Measurements from ENCODE around the gene RFT1.
"Not testable (repeated sequence)": the region's sequence is repeated elsewhere in the genome, so short reads cannot be mapped to it uniquely, and the experiment has no call there.

Gene RFT1

DNA sequence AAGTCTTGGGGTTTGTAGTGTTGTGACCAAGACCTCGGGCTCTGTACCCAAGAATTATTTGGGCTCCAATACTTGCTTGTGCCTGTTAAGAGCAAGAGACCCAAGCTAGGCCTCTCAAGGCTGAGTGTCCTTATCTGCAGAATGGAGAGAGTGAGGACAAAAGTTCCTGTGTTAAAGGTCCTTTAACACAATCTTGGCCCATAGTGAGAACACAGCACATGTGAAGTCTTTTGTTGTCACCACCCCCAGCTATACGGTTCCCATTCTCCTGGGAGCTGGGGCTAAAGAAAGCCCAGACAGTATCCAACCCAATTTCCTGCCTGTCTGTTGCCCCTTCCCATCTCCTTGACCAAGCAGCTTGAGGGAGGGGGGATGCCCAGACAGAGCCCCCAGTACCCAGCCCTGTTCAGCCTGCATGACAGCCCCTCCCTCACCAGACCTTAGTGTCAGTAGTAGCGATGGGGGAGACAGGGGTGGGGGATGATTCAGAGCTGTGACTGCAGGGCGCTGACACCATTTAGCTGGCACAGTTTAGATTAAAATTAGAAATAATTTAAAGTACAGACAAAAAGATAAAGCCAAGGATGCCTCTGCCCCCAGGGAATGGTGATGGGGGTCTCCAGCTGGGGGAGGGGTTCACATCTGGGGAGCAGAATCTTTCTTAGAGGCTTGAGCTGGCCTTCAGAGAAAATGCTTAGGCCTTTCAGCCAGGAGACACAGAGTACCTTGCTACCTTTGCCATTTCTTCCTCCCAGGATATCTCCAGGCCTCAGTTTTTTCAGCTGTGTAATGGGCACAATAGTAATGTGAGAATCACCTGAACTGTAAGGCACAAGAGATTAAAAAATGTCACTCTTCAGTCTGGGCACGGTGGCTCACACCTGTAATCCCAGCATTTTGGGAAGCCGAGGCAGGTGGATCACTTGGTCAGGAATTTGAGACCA is 33.5 kb upstream of the RFT1 start:
- peak in 1 of 56 donors; percentile 22 for DNase-seq

GRCh38 chr3:53162672-53163443 is 32.6 kb upstream of the RFT1 start:
- peak in 15 of 56 donors; percentile 15 to 52 (median 31) for DNase-seq

DNA sequence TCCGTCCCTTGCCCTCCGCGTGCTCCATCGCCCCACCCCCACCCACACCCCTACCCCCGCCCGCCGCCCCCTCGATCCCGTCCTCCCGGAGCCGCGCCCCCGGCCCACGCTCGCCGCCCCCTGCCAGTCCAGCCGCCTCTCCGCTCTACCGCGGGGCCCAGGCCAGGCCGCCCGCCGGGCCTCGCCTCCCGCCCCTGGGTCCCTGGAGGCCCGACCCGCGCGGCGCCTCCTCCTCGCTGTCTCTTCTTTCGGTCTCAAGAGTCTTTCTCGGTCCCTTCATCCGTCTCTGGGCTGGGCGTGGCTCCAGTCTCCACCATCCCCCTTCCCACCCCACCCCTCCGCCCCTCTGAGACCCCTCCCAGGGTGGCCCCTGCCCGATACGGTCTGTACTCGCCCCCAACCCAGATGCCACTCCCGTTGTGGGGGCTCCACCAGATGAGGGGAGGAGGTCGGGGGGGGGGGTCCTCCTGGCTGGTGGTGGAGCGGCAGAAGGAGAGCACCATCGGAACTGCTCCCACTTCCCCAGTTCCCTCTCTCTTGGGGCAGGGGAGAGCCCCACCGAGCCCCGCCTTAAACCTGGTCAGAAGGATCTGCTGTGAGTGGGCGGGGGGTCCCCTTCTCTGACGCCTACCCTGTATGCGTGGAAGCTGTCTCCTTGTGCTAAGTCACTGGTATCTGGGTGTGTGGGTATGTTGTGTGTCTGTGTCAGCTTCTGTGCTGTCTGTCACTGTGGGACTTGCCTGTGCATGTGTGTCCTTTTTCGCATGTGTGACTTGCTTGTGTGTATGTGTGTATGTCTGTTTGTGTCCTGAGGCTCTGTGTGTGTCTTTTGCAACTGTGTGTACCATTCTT is 31.8 kb upstream of the RFT1 start:
- peak in 14 of 56 donors; percentile 11 to 71 (median 28) for DNase-seq

- DNase-seq = no peak
Measured at GRCh38 chr3:53161450-53161819, 31.2 kb upstream of the RFT1 start.

GRCh38 chr3:53160660-53161449 is 30.6 kb upstream of the RFT1 start, which contains the start of gene PRKCD:
Gene PRKCD (plus strand): TSS chr3:53161209. CDS start chr3:53178423, 17,214 bp downstream.
- DNase-seq = peak in 51 of 56 donors; percentile 8 to 84 (median 63)

DNA sequence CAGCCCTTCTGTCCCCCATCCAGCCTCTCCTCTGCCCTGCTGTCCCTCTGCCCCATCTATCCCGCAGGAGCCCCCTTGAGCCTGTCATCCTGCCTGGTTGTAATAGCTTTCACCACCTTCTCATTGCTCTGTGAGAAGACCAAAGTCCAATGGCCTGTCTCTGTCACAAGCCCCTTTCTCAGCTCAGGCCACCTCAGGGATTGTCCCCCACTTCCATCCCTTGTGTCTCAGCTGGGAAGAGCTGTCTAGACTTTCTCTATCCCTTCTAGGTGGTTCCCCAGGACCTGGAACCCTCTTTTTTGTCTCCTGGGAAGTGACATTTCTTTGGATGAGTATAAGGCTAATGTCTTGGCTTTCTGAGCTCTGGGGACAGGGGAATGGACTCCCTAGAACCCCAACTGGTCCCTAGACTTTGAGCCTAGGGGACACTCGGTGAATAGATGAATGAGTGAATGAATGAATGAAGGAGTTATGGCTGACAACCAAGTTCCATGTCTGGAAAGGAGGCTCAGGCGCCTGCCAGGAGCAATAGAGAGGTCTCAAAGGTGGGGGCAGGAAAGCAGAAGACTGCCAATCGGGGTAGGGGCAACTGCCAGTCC is 29.9 kb upstream of the RFT1 start:
- no peak for DNase-seq

DNA sequence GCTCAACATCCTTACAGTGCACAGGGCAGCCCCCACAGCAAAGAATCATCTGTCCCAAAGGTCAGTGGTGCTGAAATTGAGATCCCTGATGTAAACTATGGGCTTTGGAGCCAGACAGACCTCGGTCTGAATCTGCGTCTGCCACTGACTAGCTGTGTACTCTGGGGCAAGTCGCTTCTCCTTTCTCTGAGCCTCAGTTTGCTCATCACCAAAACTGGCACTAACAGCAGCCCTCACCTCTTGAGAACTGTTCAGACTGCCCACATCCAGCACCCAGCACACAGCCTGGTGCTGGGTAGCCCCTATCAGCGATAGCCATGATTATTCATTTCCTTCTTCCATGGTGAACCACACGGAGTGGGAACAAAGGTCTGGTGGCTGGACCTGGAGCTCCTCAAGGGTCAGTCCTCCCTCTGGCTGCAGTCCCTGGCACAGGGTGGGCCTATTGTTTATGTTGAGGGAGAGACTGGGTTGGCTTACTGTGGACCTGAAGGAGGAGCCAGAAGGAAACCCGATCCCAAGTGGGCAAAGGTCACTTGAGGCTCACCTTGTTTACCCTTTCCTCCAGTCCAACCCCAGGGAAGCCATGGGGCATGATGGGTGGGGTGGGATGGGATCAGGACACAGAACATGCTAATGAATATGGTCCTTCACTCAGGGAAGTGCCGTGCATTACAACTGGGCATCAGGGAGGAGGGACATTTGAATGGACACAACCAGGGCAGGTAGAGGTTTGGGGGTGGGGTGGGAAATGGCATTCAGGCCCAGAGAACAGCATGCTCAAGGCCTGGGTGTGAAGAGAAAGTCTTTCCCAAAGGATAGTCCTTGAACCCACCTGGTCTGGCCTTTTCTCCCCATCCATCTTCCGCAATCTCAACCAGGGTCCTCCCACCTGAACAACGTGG is 29.2 kb upstream of the RFT1 start:
- DNase-seq = no peak

DNA sequence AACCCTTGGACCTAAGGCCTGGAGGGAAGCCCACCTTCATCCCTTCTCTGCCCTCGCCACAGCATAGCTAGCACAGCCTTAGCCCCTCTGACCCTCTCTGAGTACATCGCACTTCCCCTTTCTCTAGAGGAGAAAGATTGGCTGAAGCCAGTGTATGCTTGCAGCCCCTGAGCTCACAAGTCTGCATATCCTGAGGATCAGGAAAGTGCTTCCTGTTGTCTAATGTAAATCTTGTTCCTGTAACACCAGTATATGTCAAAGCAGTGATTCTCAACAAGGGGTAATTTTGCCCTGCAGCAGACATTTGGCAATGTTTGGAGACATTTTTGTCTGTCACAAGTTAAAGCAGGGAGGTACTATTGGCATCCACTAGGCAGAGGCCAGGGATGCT is 28.5 kb upstream of the RFT1 start:
- no peak for DNase-seq

DNA sequence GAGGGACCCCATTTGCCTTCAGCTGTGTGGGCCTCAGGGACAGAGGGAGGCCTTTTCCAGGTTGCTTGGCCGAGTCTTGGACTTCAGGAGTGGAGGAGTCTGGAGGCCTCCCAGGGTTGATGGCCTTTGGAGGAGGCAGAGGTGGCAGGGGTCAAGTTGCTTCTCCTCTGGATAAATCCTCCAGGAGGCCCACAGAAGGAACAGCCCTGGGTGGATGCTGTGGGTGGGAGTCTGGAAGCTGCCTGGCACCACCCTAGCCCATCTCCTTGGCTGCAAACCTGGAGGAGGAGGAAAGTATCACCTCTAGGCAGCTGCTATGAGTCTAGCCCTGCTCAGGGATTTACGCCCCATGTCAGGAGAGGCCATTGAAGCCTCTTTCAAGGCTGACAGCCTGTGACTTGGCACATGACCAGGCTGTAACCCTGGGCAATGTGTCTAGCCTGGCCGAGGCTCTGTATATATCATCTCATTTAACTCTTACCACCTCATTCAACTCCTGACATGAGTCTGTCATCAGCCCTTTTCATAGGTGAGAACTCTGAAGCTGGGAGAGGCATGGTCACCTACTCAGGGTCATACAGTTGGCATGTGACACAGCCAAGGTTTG is 27.8 kb upstream of the RFT1 start:
- no peak for DNase-seq

DNA sequence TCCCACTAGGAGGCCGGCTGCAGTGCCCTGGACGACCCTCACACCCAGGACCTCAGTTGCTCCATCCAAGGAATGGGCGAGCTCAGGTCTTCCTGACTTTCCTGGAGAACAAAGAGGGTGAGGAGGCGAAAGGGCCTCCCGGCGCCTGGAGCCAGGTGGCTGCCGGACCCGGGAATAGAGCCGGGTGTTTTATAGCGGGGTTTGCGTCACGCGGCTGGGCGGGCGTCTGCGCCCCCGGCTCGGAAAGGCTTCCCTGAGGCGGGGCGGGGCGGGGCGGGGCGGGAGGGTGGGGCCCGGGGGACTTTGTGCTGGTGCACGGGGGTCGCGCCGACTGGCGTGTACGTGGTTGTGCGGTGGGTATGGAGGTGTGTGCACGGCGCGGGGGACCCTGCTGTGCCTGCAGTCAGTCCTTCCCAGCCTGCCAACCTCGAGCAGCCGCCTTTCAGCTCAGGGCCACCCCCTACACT is 26.2 kb upstream of the RFT1 start:
- no peak for DNase-seq

- DNase-seq = peak in 4 of 56 donors; percentile 12 to 31 (median 19)
Measured at GRCh38 chr3:53155760-53156159, 25.5 kb upstream of the RFT1 start.

DNA sequence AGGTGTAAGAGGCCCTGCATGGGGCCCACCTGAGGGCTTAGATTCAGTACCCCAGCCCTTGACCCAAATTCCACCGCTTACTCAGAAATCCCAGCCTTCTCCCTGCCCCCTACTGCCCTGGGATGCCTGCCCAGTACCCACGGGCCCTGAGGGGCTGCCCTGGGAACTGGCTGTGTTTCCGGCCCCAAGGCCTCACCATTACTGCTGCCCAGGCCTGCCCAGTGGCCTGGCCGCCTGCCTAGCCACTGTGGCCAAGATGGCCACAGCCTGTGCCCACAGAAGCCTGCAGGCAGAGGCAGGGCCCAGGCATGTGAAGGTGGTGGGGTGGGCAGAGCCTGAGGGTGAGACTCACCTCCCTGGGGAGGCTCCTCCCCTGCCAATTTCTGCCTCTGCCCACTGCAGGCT is 24.6 kb upstream of the RFT1 start:
- DNase-seq = peak in 19 of 56 donors; percentile 14 to 66 (median 34)

- DNase-seq = peak in 9 of 56 donors; percentile 6 to 36 (median 22)
Measured at GRCh38 chr3:53153980-53154379, 23.7 kb upstream of the RFT1 start.

- DNase-seq = no peak
Measured at GRCh38 chr3:53153264-53153823, 23.1 kb upstream of the RFT1 start.

DNA sequence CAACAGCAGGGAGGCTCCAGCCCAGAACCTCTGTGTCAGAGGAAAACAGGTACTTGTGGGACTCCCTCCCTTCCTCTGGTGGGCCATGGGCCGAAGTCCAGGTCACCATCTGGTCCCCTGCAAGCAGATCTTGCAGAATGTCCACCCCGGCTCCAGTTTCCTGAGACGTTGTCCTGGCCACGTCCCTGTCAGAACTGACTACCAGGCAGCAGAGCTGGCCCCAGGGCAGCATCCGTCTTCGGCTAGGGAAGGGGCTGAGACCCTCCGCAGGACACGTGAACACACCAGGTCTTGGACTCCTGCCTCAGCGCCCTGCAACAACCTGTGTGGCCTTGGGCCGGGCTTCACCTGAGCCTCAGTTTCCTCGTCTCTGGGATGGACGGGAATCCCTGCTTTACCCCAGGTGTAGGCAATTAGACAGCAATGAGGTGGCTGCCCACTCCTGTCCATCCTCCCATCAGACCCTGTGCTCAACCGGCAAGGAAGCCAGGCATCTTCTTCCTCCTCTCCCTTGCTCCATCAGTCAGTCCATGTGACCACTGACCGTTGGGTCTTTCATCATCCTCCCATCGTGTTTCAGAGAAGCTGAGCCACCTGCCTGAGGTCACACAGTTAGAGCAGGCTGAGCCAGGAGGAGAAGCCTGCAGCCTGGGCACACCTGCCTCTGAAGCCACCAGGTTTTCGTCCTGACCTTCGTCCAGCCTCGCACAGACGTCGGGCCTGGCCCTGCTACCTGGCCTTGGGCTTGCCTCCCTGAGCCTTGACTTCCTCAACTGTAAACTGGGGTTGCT is 21.8 kb upstream of the RFT1 start:
- no peak for DNase-seq

DNA sequence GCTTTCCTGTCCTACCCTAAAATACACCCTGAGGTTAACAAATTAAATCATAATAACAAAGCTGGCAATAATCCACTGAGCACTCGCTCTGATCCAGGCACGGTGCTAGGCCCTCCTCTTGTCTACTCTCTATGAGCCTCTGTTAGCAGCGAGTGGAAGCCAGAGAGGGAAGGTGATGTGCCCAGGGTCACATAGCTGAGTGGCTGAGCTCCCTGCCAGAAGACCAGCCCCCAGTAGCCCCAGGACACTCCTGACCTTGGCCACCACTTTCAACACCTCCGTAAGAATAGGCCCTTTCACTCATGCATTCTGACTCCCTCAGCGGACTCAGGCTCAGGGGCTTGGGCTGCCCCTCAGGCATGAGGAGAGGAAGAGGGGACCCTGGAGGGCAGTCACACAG is 21.2 kb upstream of the RFT1 start:
- no peak for DNase-seq

GRCh38 chr3:53151086-53151438 is 20.8 kb upstream of the RFT1 start:
- DNase-seq = not testable (repeated sequence)
